Endothelial cell of umbilical vein (primary cell): Measurements from ENCODE around the gene GSTP1. TPM values are rescaled to one million over a fixed set of nuclear protein-coding genes. Genes with fewer than 3 reads are reported as not detected.

Source experiments
- BruUV-seq: library from RNA; stranded (reverse); fragments of 400-500 nt; replicated peaks from 2 replicates; lab custom pipeline; 2021; lab: Mats Ljungman, UMichigan
- CTCF ChIA-PET: fragments of 300-600, 350-600 bp; sonication (Branson Sonifier 250); formaldehyde crosslinking; loops from one replicate; lab custom pipeline; 2021; ENCODE audit warnings: antibody characterized with exemption, inconsistent platforms; lab: Charles Lee
- POLR2A ChIA-PET: fragments of 300-600, 350-600 bp; sonication (Branson Sonifier 250); formaldehyde crosslinking; loops from one replicate; lab custom pipeline; 2021; ENCODE audit warnings: antibody characterized with exemption, inconsistent platforms; lab: Charles Lee
- DNase-seq: peaks from one replicate; pipeline ENCODE4 v3.0.0-alpha.2; 2011; ENCODE audit warnings: low read depth, low spot score
- FAIRE-seq: peaks from 2 replicates; lab custom pipeline; 2011; peaks lifted over from hg19 to GRCh38; lab: Jason Lieb, UNC
- H2AFZ ChIP-seq: 2 replicates; pipeline ENCODE4 v1.6.0; 2012; ENCODE audit warnings: low read depth, low read length, control low read depth, inconsistent platforms
- H3K27ac ChIP-seq: 2 replicates; pipeline ENCODE4 v1.5.1; 2011; ENCODE audit warnings: low read depth, mild to moderate bottlenecking, control low read depth, low read length, moderate library complexity; ENCODE audit not compliant: insufficient read depth
- H3K27me3 ChIP-seq, 2 experiments: 2 replicates each; pipeline versions ENCODE4 v1.6.0 to v1.6.1; 2011; ENCODE audit warnings: low read length in 2 of 2, mixed read lengths in 1 of 2; ENCODE audit not compliant: control insufficient read depth in 2 of 2, insufficient read depth in 2 of 2
- H3K36me3 ChIP-seq, 2 experiments: 2 replicates in 1 of 2; 3 replicates in 1 of 2; pipeline ENCODE4 v1.5.1; 2011; ENCODE audit warnings: low read length in 2 of 2, mild to moderate bottlenecking in 1 of 2, moderate library complexity in 1 of 2; ENCODE audit not compliant: control insufficient read depth in 2 of 2, insufficient read depth in 2 of 2; ENCODE audit errors: extremely low read depth in 1 of 2
- H3K4me1 ChIP-seq: 3 replicates; pipeline ENCODE4 v1.5.1; 2011; ENCODE audit warnings: mild to moderate bottlenecking, low read length; ENCODE audit not compliant: control insufficient read depth, insufficient read depth; ENCODE audit errors: extremely low read depth
- H3K4me2 ChIP-seq: 2 replicates; pipeline ENCODE4 v1.6.1; 2011; ENCODE audit warnings: low read length, control low read depth, mixed read lengths; ENCODE audit not compliant: insufficient read depth
- H3K4me3 ChIP-seq, 3 experiments: fragments of 200-600 bp in 1 of 3; sonication (generic), shearing (Covaris generic) in 1 of 3; replicated peaks in 1 of 3; 2 replicates each; pipeline ENCODE4 v1.5.1; 2011 to 2016; ENCODE audit warnings: control low read depth in 3 of 3, low read length in 3 of 3, mild to moderate bottlenecking in 2 of 3, inconsistent platforms in 1 of 3, low read depth in 1 of 3, moderate library complexity in 1 of 3; ENCODE audit not compliant: insufficient read depth in 1 of 3
- H3K79me2 ChIP-seq: 2 replicates; pipeline ENCODE4 v1.6.0; 2012; ENCODE audit warnings: low read length, inconsistent platforms; ENCODE audit not compliant: control insufficient read depth, insufficient read depth
- H3K9ac ChIP-seq: replicated peaks from 2 replicates; pipeline ENCODE3; 2011; ENCODE audit warnings: low read length, control low read depth; ENCODE audit not compliant: insufficient read depth; ENCODE audit errors: extremely low read depth
- H3K9me1 ChIP-seq: replicated peaks from 3 replicates; pipeline ENCODE4 v1.6.0; 2011; ENCODE audit warnings: mild to moderate bottlenecking, low read length; ENCODE audit not compliant: control insufficient read depth, insufficient read depth; ENCODE audit errors: extremely low read depth
- H3K9me3 ChIP-seq: replicated peaks from 2 replicates; pipeline ENCODE4 v1.5.1; 2012; ENCODE audit warnings: low read length, inconsistent platforms; ENCODE audit not compliant: control insufficient read depth, insufficient read depth
- H4K20me1 ChIP-seq: replicated peaks from 2 replicates; pipeline ENCODE3; 2011; ENCODE audit warnings: mild to moderate bottlenecking, low read length; ENCODE audit not compliant: control insufficient read depth, insufficient read depth; ENCODE audit errors: extremely low read depth
- CTCF ChIP-seq, 2 donors: IDR thresholded peaks; 1 replicate in 1 of 2; 2 replicates in 1 of 2; pipeline ENCODE4 v1.5.1; 2011; ENCODE audit warnings: low read length in 2 of 2, mild to moderate bottlenecking in 2 of 2, moderate library complexity in 2 of 2, control low read depth in 1 of 2, inconsistent platforms in 1 of 2, low read depth in 1 of 2; ENCODE audit not compliant: insufficient read depth in 1 of 2; ENCODE audit errors: extremely low read depth in 1 of 2
- EZH2 ChIP-seq: IDR thresholded peaks from 2 replicates; pipeline ENCODE4 v1.6.1; 2012; ENCODE audit warnings: borderline replicate concordance, low read depth, mild to moderate bottlenecking, moderate library complexity, low read length, inconsistent platforms; ENCODE audit not compliant: severe bottlenecking
- FOS ChIP-seq: IDR thresholded peaks from 2 replicates; pipeline ENCODE4 v1.6.1; 2011; ENCODE audit warnings: mild to moderate bottlenecking, low read length, moderate library complexity, borderline replicate concordance; ENCODE audit not compliant: insufficient read depth
- MAX ChIP-seq: IDR thresholded peaks from 2 replicates; pipeline ENCODE4 v1.6.1; 2011; ENCODE audit not compliant: insufficient read depth, insufficient read length
- POLR2A ChIP-seq: IDR thresholded peaks from 2 replicates; pipeline ENCODE4 v1.6.1; 2012; ENCODE audit warnings: low read depth, mild to moderate bottlenecking, control low read depth, low read length
- dilution Hi-C: fragments of 300-500 bp; cut with MboI; formaldehyde crosslinking; loops from one replicate; pipeline ENCODE4 v1.15.0; 2019; ENCODE audit warnings: low sequenced_read_pairs; ENCODE audit not compliant: extremely low pct_ligation_motif_present
- intact Hi-C: fragments of 100-400 bp; cut with micrococcal nuclease; formaldehyde crosslinking; loops from one replicate; pipeline ENCODE4 v1.10.0; 2022
- polyA plus RNA-seq, 4 experiments: library from polyadenylated mRNA; depleted of rRNA in 3 of 4; stranded (reverse) in 3 of 4; unstranded in 1 of 4; fragments of >200 nt; gene quantifications; 2 replicates each; pipeline versions ENCODE4 v1.2.1 to v1.2.3, GENCODE V29; 2011 to 2012; ENCODE audit warnings: missing spikeins in 1 of 4
- total RNA-seq: library from RNA; stranded (reverse); gene quantifications from 2 replicates; pipeline ENCODE4 v1.2.3, GENCODE V29; 2021

GSTP1 gene
- total and polyA plus RNA-seq, 2 donors (not counting 3 experiments of a cell fraction or from before 2014, with no cell fraction given), result 962 to 2,277 TPM

GRCh38 chr11:67606093-67606491 is 22.5 kb downstream of the GSTP1 start:
- intact Hi-C loops, result loop anchor here (1.0 to 2.0 kb wide), 4 partner anchors 23 to 98 kb away; partner anchors contain the start of genes CDK2AP2, GSTP1 and NUDT8
- peak; percentile 44 for FAIRE-seq
- peaks cover 6% of the 10 kb centered on the region for H3K4me1 ChIP-seq
- no peaks in the 10 kb centered on the region for H3K9me3 ChIP-seq
- peaks cover under 1 to 3% of the 10 kb centered on the region in 2 experiments for H3K27me3 ChIP-seq
- H3K36me3 ChIP-seq, result peaks cover 3 to 13% of the 10 kb centered on the region in 2 experiments
- peak overlapping the region in 2 of 3 experiments; percentile 56 to 92 for H3K4me3 ChIP-seq
- H3K4me2 ChIP-seq, result peak overlapping the region; percentile 68
- peaks cover 11% of the 10 kb centered on the region for H3K79me2 ChIP-seq
- H3K9me1 ChIP-seq, result no peaks in the 10 kb centered on the region
- ChIA-PET POLR2A (no interaction called here), CTCF (interaction anchor here (1.2 kb wide), 1 partner anchor 34 kb away, joined by 5 read pairs; no protein-coding TSS in a partner anchor)
- dilution Hi-C loops, result no loop called here
- peak overlapping the region; percentile 33 for H3K9ac ChIP-seq
- BruUV-seq, result no TSS peak
- no peak for DNase-seq
- H4K20me1 ChIP-seq, result no peaks in the 10 kb centered on the region
- no peak for TF ChIP-seq MAX
- no peak for TF ChIP-seq FOS
- TF ChIP-seq CTCF (IDR thresholded peaks at IDR 0.05; ENCODE audit: extremely low read depth in 1 of 2, insufficient read depth in 1 of 2, low read depth in 1 of 2, low read length in 2 of 2), result no peak
- TF ChIP-seq POLR2A, result no peak
- no peak for TF ChIP-seq EZH2
- H3K27ac ChIP-seq, result no peak overlapping the region
- peak overlapping the region; percentile 86 for H2AFZ ChIP-seq
